Measurements from ENCODE around the gene MIX23.

DNA sequence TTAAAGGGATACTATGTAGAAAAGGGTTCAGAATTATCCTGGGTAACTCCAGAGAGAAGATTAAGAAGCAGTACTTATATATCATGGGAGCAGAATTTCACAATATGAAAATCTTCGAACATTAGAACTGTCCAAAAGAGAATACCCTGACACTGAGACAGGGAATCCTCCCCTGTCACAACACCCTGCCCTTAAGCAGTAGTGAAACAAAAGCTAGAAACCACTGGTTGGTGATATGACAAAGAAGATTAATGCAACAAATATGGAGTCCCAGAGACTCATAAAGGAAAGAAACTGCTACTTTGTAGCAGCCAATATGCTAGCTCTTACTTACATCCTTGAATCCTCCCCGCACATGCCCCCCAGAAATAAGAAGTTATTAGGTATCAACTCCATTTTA lies 18.5 kb downstream of the MIX23 start:
- TF ChIP-seq, protein P1, sequence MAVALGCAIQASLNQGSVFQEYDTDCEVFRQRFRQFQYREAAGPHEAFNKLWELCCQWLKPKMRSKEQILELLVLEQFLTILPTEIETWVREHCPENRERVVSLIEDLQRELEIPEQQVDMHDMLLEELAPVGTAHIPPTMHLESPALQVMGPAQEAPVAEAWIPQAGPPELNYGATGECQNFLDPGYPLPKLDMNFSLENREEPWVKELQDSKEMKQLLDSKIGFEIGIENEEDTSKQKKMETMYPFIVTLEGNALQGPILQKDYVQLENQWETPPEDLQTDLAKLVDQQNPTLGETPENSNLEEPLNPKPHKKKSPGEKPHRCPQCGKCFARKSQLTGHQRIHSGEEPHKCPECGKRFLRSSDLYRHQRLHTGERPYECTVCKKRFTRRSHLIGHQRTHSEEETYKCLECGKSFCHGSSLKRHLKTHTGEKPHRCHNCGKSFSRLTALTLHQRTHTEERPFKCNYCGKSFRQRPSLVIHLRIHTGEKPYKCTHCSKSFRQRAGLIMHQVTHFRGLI (tag by site-specific recombination; IDR thresholded peaks at IDR 0.05): no peak
- no peak for TF ChIP-seq SCRT1 (tag by site-specific recombination; IDR thresholded peaks at IDR 0.05; ENCODE audit: borderline replicate concordance)
- TF ChIP-seq ZFP41 (tag by site-specific recombination; IDR thresholded peaks at IDR 0.05; ENCODE audit: borderline replicate concordance): no peak
- TF ChIP-seq ZNF248 (tag by site-specific recombination; IDR thresholded peaks at IDR 0.05): no peak
- TF ChIP-seq, protein P2, sequence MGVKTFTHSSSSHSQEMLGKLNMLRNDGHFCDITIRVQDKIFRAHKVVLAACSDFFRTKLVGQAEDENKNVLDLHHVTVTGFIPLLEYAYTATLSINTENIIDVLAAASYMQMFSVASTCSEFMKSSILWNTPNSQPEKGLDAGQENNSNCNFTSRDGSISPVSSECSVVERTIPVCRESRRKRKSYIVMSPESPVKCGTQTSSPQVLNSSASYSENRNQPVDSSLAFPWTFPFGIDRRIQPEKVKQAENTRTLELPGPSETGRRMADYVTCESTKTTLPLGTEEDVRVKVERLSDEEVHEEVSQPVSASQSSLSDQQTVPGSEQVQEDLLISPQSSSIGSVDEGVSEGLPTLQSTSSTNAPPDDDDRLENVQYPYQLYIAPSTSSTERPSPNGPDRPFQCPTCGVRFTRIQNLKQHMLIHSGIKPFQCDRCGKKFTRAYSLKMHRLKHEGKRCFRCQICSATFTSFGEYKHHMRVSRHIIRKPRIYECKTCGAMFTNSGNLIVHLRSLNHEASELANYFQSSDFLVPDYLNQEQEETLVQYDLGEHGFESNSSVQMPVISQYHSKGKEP (tag by site-specific recombination; IDR thresholded peaks at IDR 0.05): no peak
- no peak for TF ChIP-seq GLI4 (tag by site-specific recombination; IDR thresholded peaks at IDR 0.05)
- TF ChIP-seq, protein P3, sequence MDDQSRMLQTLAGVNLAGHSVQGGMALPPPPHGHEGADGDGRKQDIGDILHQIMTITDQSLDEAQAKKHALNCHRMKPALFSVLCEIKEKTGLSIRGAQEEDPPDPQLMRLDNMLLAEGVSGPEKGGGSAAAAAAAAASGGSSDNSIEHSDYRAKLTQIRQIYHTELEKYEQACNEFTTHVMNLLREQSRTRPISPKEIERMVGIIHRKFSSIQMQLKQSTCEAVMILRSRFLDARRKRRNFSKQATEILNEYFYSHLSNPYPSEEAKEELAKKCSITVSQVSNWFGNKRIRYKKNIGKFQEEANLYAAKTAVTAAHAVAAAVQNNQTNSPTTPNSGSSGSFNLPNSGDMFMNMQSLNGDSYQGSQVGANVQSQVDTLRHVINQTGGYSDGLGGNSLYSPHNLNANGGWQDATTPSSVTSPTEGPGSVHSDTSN (CRISPR knock-in tag; IDR thresholded peaks at IDR 0.05): no peak
- TF ChIP-seq, protein P4, sequence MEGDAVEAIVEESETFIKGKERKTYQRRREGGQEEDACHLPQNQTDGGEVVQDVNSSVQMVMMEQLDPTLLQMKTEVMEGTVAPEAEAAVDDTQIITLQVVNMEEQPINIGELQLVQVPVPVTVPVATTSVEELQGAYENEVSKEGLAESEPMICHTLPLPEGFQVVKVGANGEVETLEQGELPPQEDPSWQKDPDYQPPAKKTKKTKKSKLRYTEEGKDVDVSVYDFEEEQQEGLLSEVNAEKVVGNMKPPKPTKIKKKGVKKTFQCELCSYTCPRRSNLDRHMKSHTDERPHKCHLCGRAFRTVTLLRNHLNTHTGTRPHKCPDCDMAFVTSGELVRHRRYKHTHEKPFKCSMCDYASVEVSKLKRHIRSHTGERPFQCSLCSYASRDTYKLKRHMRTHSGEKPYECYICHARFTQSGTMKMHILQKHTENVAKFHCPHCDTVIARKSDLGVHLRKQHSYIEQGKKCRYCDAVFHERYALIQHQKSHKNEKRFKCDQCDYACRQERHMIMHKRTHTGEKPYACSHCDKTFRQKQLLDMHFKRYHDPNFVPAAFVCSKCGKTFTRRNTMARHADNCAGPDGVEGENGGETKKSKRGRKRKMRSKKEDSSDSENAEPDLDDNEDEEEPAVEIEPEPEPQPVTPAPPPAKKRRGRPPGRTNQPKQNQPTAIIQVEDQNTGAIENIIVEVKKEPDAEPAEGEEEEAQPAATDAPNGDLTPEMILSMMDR (tag by site-specific recombination; IDR thresholded peaks at IDR 0.05): no peak
- TF ChIP-seq, protein P5, sequence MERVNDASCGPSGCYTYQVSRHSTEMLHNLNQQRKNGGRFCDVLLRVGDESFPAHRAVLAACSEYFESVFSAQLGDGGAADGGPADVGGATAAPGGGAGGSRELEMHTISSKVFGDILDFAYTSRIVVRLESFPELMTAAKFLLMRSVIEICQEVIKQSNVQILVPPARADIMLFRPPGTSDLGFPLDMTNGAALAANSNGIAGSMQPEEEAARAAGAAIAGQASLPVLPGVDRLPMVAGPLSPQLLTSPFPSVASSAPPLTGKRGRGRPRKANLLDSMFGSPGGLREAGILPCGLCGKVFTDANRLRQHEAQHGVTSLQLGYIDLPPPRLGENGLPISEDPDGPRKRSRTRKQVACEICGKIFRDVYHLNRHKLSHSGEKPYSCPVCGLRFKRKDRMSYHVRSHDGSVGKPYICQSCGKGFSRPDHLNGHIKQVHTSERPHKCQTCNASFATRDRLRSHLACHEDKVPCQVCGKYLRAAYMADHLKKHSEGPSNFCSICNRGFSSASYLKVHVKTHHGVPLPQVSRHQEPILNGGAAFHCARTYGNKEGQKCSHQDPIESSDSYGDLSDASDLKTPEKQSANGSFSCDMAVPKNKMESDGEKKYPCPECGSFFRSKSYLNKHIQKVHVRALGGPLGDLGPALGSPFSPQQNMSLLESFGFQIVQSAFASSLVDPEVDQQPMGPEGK (tag by site-specific recombination; IDR thresholded peaks at IDR 0.05): no peak
- TF ChIP-seq ZBTB17 (tag by site-specific recombination; IDR thresholded peaks at IDR 0.05): no peak
- no peak for TF ChIP-seq ZBTB8A (tag by site-specific recombination; IDR thresholded peaks at IDR 0.05)
- TF ChIP-seq ZEB2 (tag by site-specific recombination; IDR thresholded peaks at IDR 0.05): no peak
